Measurements from ENCODE around the gene PAX8.

The PAX8 gene

DNA sequence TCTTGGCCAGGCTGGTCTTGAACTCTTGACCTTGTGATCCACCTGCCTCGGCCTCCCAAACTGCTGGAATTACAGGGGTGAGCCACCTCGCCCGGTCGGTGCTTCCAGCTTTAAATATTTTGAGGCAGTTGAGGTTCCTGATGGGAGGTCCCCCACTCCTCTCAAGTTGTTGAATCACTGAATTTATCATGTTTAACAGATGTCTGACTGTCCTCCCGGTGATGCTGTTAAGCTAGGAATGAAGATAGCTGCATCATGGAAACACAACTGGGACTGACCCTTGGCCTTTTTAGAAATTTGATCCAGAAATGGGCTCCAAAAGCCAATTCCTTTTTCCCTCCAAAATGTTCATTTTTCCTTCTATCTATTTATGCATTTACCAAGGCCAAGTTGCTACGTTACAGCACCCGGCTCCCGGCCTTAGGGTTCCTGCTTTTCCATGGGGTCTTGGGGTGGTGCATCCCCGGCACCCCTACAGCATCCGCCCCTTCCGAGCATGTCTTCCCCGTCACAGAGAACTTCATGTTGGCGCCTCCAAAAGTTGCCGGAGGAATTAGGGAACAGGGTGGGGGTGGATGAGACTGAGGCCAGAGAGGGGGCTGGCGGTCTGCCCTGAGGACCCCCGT, 43.9 kb downstream of the PAX8 start:
- DNase-seq = no peak

DNA sequence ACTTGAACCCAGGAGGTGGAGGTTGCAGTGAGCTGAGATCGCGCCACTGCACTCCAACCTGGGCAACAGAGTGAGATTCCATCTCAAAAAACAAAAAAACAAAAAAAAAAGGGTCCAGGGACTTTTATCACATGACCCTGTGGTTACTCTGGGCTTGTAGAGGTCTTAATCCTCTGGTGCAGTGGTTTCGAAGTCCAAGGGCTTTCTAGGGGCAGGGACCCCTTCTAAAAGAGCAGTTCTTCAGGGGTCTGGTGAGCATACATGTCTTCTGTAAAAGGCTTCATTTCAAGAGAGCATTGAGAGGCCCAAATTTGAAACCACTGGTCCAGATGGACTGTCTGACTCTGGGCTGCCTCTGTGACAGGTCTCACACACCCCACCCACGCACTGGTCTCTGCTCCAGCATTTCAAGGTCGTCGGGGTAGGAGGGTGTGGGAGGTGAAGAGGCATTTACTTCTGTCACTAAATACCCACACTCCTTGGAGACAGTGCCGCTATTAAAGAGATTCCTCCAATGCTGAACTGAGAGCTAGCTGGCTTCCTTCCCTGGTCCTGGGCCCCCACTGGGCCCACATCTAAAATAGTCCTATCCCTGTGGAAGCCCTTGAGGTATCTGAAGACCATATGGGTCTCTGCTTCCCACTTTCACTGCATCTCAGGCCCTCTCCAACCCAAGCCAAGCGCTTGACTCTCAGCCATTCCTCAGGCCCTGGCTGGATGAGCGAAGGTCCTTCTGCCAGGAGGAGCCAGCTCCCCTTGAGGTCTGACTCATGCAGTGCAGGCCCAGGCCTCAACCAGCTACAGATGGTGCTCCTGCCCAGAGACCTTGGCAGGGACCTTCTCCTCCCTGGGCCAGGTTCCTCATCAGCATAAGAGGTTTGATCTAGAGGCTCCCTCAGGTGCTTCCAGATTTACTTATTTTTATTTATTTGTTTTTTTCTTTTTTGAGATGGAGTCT, 44.8 kb downstream of the PAX8 start:
- no peak for DNase-seq

DNA sequence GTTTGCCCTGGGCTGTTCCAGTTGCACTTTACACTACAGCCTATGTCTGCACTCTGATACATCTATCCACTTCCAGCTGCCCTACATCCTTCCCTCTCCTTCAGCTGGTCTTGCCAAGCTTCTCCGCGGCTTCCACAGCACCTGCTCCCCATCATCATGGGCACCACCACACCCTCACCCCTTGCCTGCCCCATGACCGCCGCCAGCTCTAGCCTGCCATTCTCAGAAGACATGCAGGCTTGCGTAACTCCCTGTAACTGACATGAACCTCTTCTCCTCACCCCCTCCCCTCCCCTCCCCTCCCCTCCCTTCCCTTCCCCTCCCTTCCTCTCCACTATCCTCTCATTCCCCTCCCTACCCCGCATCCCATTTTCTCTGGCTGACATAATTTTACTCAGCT, 46.0 kb downstream of the PAX8 start:
- no peak for DNase-seq

DNA sequence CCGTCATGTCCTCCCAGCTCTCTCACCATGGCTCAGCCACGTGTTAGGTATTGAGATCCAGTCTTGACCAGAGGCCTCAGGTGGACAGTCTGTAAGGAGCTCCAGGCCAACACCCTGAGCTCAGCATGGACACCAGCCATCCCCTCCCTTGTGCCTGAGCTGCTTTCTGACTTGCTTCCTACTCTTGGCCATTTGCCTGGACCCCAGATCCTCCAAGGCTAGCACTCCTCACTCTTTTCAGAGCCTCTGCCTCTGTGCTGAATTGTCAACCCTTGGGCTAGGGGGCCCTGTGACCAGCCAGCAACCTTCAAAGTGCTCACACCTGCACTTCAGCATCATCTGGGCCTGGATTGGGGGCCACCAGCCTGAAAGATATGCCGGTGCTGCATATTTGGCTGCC, 46.6 kb downstream of the PAX8 start:
- DNase-seq = no peak

DNA sequence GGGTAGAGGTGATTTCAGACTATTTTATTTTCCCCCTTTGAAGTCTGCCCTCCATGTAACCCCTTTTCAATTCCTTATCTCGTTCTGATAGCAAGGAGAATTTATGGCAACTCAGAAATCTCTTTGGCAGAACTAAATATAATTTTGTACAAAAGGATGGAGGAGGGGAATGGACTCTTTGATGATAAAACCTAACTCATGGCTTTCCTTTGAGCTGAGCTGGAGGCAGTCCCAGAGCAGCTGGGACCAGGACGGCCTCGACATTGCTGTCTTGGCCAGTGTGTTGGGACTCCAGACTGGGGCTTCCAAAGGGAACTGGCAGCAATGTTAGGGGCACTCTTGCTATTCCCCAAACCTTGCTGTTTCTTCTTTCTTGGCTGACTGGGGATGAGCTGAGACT, 47.7 kb downstream of the PAX8 start:
- DNase-seq = no peak

DNA sequence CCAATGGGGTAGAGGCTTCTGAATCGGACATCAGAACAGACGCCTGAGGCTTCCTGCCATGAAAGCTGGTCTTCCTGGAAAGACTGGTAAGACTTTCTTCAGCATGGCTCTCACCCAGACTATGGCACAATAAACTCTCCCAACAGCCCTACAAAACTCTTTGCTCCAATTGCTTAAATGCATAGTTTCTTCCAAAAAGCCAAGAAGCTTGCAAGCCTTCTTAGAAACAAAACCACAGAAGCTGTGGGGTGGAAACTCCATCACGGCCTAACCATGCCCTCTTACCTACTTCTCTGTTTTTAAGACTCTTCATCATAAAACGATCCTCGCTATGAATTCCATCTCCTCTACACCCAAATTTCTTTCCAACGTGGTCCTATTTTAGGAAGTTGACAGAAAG, 48.2 kb downstream of the PAX8 start:
- no peak for DNase-seq

DNA sequence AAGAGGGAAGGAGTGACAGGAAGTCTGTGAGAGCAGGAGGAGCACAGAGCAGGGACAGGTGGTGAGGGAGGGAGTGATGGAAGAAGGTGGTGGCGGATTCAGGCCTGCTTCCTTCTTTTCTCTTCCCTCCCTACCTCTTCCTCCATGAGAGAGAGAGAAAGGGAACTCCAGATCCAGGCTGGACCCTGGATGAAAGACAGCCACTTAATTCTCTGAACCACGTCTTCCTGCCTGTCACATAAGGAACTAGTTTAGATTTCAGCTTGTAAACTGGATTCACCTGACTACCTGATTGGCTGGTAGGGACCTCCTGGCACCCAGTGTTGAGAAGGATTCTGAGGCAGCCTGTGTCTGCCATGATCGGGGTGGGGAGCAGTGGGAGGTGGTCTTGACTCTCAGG, 48.9 kb downstream of the PAX8 start:
- DNase-seq = no peak

DNA sequence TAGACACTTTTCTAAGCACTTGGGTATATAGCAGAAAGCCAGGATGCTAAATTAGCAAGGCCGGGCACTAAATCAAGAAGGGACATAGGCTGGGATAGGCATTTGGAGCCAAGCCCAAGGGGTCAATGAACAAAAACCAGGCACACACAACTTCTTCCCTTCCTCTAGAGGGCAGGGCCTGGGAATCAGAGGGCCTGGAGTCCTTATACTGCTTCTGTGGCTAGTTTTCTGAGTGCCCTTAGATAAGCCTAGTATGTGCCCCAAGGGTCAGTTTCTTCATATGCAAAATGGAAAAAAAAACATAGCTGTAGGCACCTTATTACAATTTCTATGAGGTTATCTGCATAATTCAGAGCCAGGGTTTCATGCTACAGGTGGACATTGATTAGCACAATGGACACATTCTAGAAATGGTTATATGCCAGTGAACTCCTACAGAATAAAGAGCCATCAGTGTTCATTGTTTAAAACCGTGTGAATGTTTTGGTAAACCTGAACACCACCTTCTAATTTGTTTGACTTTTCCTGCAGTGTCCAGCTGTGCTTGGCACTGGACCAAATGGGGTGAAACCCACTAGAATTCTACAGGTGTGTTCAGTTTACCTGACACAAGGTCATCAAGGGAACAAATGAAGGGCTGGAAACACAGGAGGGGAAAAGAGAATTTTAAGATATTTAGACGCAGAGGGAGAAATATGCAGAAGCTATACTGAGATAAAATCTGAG, 49.6 kb downstream of the PAX8 start:
- DNase-seq = no peak

DNA sequence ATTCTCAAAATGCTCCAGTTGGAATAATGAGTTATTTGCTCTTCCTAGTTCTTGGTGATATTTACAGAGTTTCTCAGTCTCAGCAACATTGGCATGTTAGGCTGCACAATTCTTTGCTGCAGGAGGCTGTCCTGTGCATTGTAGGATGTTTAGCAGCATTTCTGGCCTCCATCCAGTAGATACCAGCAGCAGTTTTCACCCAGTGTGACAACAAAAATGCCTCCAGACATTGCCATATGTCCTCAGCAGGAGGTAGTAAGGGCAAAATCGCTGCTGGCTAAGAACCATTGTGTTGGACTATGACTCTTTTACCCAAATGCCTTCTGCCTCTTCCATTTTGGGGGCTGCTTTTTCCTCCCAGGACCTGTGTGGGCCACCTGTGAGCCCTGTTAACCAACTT, 50.4 kb downstream of the PAX8 start:
- DNase-seq = no peak

DNA sequence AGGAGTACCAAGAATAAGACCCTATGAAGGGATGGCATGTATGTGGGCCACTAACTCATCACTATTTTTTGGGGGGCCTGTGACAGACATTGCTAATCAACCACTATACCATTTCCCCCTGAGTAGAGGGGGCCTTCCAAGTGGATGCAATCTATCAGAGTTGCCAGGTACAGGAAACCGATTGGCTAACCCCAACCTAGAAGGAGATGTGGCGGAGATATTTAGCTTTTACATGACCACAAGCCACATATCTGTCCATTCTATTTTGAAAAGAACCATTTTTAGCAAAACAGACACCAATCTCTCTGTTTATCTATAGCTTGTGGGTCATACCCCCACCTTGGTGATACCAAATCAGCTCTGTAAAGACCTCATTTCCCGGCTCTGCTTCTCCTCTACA, 51.0 kb downstream of the PAX8 start:
- peak; percentile 18 for DNase-seq

DNA sequence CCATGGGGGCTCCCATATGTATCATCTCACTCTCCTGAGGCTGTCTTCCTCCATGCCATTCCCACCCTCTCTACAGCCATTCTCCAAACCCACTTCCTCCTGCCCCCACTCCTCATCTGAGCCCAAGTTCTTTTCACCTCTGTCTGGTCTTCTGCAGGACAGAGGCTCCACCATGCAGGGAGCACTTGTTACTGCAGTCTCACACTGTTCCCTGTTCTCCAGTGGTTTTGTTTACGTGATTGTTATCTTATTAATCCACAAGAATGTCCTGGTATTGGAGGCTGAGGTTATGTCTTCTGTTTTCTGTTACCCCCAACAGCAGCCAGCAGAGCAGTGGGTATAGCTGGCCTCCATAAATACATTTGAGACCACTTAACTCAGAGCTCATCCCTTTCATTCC, 51.4 kb downstream of the PAX8 start:
- no peak for DNase-seq

DNA sequence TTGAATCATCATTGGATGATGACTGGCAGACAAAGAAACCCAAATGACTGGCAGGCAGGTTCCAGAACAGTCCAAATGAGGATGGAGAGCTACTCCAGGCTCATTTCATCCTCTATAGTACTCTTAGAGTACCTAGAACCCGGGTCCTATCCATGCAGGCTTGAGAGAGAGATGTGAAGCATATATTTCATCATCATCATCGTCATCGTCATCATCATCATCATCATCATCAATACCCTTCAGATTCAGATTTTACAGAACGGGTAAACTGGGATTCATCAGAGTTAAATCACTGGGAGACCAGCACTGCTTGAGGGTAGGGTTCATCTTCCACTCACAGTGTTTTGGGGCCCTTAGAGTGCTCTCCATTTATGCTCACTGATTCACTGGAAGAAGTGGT, 52.3 kb downstream of the PAX8 start:
- DNase-seq = no peak

DNA sequence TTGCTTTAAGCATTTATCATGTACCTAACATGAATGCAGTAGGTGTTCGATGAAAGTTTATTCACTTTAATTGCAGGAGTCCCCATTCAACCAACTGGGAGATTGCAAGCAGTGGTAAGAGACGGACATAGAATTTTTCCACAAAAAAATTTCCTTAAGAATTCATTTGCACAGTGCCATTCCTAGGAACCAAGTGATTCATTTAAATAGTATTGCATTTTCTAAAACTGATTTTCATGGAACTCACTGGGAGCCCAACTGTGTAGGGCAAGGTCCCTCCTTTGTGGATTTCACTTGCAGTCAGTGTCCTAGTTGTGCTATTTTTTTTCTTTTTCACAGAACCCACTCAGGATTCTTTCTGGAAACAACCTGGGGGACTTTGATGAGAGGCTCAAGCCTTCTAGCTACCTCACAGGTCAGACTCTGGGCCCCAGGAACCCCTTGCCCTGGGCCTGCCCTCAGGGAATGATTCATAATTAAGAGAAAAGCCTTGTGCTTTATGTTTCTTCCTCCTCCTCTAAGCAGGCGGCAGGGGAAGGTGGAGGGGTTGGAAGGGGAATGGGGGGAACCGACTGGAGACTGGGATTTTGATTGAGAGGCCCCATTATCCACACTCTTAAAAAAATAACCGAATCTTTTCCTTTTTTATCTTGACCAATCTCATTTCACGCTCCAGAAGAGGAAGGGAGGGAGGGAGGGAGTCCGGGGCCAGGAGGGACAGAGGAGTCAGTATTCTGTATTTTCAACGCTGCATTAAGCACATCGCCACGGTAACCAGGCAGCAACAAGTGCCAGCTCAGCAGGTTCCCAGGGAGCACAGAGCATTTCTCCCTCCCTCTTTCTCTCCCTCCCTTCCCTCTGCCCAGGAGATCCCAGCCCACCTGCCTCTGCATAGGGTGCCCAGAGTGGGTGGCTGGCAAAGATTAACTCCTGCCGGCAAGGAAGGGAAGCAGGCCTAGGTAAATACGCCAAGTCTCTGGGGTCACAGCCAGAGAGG, 53.2 kb downstream of the PAX8 start:
- no peak for DNase-seq

DNA sequence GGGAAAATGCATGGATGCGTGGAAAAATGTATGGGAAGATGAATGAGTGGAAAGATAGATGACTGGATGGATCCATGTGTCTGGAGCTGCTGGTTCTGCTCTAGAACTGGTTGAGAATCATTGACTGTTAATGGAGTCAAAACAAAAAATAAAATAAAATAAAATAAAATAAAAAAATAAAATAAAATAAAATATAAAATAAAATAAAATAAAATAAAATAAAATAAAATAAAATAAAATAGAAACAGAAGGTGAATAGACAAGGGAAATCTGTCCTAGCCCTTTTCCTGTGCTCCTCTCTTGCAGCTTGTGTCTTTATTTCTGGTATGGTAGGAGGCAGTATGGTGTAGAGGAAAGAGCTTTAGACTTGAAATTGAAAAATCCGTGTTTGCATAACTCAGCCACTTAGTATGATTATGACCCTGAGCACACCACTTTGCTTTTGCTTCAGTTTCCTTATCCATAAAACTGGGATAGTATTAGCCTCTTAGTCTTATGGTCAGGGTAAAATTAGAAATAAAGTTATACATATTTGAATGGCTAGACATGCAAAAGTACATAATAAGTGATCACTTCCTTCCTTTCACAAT, 54.0 kb downstream of the PAX8 start:
- no peak for DNase-seq

DNA sequence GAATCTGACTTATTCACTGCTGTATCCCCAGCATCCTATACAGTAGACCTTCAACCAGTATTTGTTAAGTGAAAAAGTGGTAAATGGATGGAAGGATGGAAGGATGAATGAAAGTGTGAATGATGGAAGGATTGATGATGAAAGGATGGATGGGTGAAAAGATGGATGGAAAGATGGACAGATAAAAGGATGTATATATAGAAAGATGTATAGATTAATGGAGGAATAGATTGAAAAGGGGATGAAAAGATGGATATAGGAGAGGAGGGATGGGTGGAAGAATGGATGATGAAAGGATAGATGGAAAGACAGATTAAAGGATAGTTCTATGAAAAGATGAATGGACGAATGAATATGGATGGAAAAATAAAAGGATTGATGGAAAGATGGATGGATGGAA, 54.9 kb downstream of the PAX8 start:
- DNase-seq = no peak

DNA sequence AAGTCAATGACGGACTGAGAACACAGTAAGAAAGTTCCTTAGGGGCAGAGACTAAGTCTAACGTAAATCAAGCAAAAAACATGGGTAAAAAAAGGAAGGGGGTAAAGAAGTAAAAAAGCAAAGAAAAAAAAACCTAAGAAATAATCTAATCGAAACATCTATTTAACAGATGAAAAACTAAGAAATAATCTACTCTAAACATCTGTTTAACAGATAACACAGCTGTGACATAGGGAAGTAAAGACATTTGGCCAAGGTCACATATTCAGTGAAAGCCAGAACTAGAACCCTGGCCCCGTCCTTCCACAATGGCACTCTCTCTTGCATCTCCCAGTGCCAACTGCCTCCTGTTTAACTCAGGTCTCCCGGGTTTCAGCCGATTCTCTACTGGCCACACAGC, 56.9 kb downstream of the PAX8 start:
- DNase-seq = no peak

DNA sequence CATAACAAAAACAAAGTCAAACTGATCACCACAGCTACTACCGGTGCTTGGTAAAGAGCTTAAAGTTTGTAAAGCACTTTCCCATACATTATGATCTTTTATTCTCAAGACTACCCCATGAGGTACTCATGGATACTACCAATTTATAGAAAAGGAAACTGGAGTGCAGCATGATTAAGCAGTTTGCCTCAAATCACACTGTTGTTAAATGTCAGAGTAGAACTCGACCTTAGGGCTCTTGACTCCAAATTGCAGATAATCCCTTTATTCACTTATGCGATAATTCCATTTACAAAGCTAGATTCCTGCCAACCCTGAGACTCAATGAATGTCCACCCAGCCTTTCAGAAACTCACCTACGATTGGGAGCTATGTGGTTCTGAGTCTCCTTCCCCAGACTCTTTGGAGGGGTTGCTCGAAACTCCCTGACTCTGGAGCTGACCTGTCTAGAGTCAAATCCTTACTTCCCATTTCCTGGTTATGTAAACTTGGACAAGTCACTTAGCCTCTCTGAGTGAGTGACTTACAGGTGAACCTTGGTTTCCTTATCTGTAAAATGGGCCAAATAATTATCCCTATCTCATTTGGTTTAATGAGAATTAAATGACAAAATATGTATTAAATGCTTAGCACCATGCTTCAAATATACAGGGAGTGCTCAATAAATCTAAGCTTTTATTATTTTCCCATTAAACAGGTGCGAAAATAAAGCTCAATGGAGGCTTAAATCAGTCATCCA, 57.6 kb downstream of the PAX8 start:
- no peak for DNase-seq

DNA sequence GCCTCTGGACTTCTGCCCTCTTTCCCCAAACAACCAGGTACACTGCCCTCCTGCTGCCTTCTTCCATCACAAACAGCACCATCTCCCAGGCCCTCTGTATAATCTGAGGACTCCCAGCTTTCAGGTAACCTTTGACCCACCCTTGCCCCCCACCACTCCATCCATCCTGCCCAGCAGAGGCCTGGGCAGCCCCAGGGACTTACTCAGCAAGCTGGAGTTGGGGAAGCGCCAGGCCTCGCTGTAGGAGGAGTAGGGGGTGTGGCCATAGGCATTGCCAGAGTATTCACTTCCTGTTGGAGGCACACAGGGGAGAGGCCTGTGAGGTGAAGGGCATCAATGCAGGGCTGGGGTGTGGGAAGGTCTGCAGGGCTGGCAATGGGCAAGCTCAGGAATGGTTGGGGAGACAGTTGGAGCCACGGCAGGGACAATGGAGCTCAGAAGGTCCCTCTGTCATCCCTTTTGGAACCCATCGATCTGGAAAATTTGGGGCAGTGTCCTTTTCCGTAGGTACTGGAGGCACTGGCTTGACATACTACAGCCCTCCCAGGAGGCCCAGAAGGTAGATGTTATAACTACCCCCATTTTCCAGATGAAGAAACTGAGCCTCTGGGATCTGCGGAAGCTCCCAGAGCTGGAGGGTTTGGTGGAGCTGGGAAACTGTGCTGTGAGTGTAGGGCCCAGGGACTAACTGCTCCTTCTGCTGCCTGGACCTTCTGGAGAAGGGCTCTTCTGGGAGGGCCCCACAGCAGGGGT, 58.7 kb downstream of the PAX8 start:
- no peak for DNase-seq

DNA sequence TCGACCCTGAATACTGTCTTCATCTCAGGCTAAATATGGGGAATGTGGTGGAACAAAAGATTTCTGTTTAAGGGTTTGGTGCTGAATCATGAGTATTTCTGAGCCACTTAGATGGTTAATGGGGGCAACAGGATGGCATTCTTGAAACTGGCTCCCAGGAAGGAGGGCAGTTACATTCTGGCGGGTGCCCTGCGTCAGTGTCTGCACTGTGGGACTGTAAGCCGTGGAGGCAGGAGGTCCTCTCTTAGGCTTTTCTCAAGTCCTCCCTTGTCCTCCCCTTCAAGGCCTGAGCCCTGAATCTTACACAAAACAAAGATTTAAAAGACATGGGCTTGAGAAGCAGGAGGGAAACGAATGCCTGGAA, 59.2 kb downstream of the PAX8 start:
- DNase-seq = no peak

DNA sequence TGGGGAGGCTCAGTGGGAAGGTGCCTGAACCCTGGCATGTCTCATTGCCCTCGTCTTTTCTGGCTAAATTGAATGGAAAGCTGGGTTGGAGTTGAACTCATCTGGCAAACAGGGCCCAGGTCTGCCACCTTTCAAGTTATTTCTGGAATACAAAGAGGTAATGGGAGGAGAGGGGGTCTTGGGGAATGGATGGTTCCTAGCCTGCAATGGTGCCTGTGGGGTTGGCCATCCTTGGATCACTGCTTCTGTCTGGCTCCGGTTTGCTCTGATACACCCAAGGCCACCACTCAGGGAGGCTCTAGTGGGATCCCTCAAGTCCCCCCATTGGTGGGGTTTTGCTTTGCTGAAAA, 59.7 kb downstream of the PAX8 start:
- DNase-seq = no peak

Measured in activated CD4-positive, alpha-beta T cell treated with anti-CD3 and anti-CD28 coated beads, Interleukin-10, Interleukin-2, amounts not matched to agents 100 ng/mL and 50 ng/mL, durations not matched to agents 16 hours and 8 hours (primary cell).